GM23338 (cell line): Measurements from ENCODE around the gene SWT1. TPM values are rescaled to one million over a fixed set of nuclear protein-coding genes. Genes with fewer than 3 reads are reported as not detected.

ENCODE experiments used
- ATAC-seq: fragments of 200-7000 bp; cut with Tn5 transposase; 3 replicates; pipeline ENCODE4 v1.9.1; 2020
- DNase-seq: peaks from one replicate; pipeline ENCODE4 v3.0.0-alpha.2; 2015; ENCODE audit warnings: low spot score
- H2AFZ ChIP-seq: fragments of 200-600 bp; sonication (generic); 2 replicates; pipeline ENCODE4 v1.8.0; 2016; ENCODE audit warnings: antibody characterized with exemption, mild to moderate bottlenecking, moderate library complexity
- H3F3A ChIP-seq: fragments of 200-600 bp; sonication (generic); replicated peaks from 2 replicates; pipeline ENCODE4 v1.8.0; 2017; ENCODE audit warnings: antibody characterized with exemption, mixed run types, low read depth
- H3K27ac ChIP-seq: fragments of 200-600 bp; sonication (generic); 2 replicates; pipeline ENCODE4 v1.6.1; 2016; ENCODE audit warnings: low read depth
- H3K27me3 ChIP-seq: fragments of 200-600 bp; sonication (generic); 2 replicates; pipeline ENCODE4 v1.8.0; 2016; ENCODE audit warnings: mild to moderate bottlenecking, mixed run types, moderate library complexity; ENCODE audit not compliant: insufficient read depth
- H3K36me3 ChIP-seq: fragments of 200-600 bp; sonication (generic); 2 replicates; pipeline ENCODE4 v1.8.0; 2016; ENCODE audit warnings: mild to moderate bottlenecking; ENCODE audit not compliant: insufficient read depth
- H3K4me1 ChIP-seq: fragments of 200-600 bp; sonication (generic); 2 replicates; pipeline ENCODE4 v1.8.0; 2016; ENCODE audit warnings: mild to moderate bottlenecking, moderate library complexity; ENCODE audit not compliant: insufficient read depth
- H3K4me2 ChIP-seq: fragments of 200-600 bp; sonication (generic); 2 replicates; pipeline ENCODE4 v1.7.1; 2017; ENCODE audit warnings: mixed run types
- H3K4me3 ChIP-seq: fragments of 200-600 bp; sonication (generic); 2 replicates; pipeline ENCODE4 v1.6.1; 2016; ENCODE audit warnings: mixed run types
- H3K79me2 ChIP-seq: fragments of 200-600 bp; sonication (generic); replicated peaks from 2 replicates; pipeline ENCODE4 v1.8.0; 2017; ENCODE audit warnings: mild to moderate bottlenecking; ENCODE audit not compliant: insufficient read depth
- H3K9me2 ChIP-seq: fragments of 200-600 bp; sonication (generic); 2 replicates; pipeline ENCODE4 v1.8.0; 2017; ENCODE audit not compliant: insufficient read depth
- H4K20me1 ChIP-seq: fragments of 200-600 bp; sonication (generic); replicated peaks from 2 replicates; pipeline ENCODE4 v1.8.0; 2017; ENCODE audit warnings: mild to moderate bottlenecking; ENCODE audit not compliant: insufficient read depth
- H3K27ac Mint-ChIP-seq: 2 replicates; pipeline ENCODE4 v1.8.0; 2020; ENCODE audit warnings: inconsistent platforms, mild to moderate bottlenecking, moderate library complexity, mixed read lengths
- H3K27me3 Mint-ChIP-seq: 3 replicates; pipeline ENCODE4 v1.8.0; 2022; ENCODE audit warnings: low read depth, mild to moderate bottlenecking, moderate library complexity, mixed read lengths, inconsistent platforms; ENCODE audit not compliant: insufficient read depth, poor library complexity
- H3K36me3 Mint-ChIP-seq: 3 replicates; pipeline ENCODE4 v1.8.0; 2021; ENCODE audit warnings: low read depth, mild to moderate bottlenecking, inconsistent platforms, moderate library complexity, mixed read lengths
- H3K4me1 Mint-ChIP-seq: 3 replicates; pipeline ENCODE4 v1.8.0; 2020; ENCODE audit warnings: mild to moderate bottlenecking, inconsistent platforms, mixed read lengths
- H3K4me3 Mint-ChIP-seq: 3 replicates; pipeline ENCODE4 v1.8.0; 2021; ENCODE audit warnings: moderate library complexity, mild to moderate bottlenecking, inconsistent platforms, mixed read lengths
- H3K9me3 Mint-ChIP-seq: 3 replicates; pipeline ENCODE4 v1.8.0; 2020; ENCODE audit warnings: moderate library complexity, mild to moderate bottlenecking, inconsistent platforms, mixed read lengths
- EZH2phosphoT487 ChIP-seq: fragments of 200-600 bp; sonication (generic); IDR thresholded peaks from one replicate; pipeline ENCODE4 v1.8.1; 2018; ENCODE audit warnings: antibody characterized with exemption; ENCODE audit not compliant: unreplicated experiment
- NANOG ChIP-seq: IDR thresholded peaks from 2 replicates; pipeline ENCODE4 v1.6.1; 2016; ENCODE audit warnings: antibody characterized with exemption, borderline replicate concordance
- POLR2AphosphoS5 ChIP-seq: IDR thresholded peaks from 2 replicates; pipeline ENCODE4 v1.6.1; 2016; ENCODE audit warnings: antibody characterized with exemption, low read depth
- polyA plus RNA-seq: library from polyadenylated mRNA; unstranded; fragments of >200 nt; fragmentation: Nextera tagmentation; extraction: Ambion mirVana; gene quantifications from 2 replicates; pipeline ENCODE4 v1.2.1, GENCODE V29; 2016
- total RNA-seq: library from RNA; depleted of rRNA; stranded (reverse); fragments of >200 nt; shearing (Covaris generic); gene quantifications from 2 replicates; pipeline ENCODE4 v1.2.3, GENCODE V29; 2014
- TF ChIP-seq, protein P1 (sequence below), 2 experiments: fragments of 200-600 bp in 1 of 2; sonication (generic) in 1 of 2; conservative IDR thresholded peaks; 2 replicates each; pipeline versions ENCODE4 v1.5.1 to v1.6.1; 2016 to 2017; ENCODE audit warnings: antibody characterized with exemption in 2 of 2, low read depth in 2 of 2, mild to moderate bottlenecking in 2 of 2, moderate library complexity in 1 of 2
- TF ChIP-seq, protein P2 (sequence below): fragments of 250-450 bp; sonication (Bioruptor Pico); IDR thresholded peaks from 2 replicates; pipeline ENCODE4 v1.5.0; 2020; ENCODE audit warnings: mild to moderate bottlenecking, moderate library complexity
- TF ChIP-seq, protein P3 (sequence below): IDR thresholded peaks from one replicate; pipeline ENCODE4 v1.6.1; 2018; ENCODE audit warnings: antibody characterized with exemption; ENCODE audit not compliant: unreplicated experiment

Gene SWT1
- total and polyA plus RNA-seq, 2 experiments from 2014 or later: 3.6 to 5.7 TPM

DNA sequence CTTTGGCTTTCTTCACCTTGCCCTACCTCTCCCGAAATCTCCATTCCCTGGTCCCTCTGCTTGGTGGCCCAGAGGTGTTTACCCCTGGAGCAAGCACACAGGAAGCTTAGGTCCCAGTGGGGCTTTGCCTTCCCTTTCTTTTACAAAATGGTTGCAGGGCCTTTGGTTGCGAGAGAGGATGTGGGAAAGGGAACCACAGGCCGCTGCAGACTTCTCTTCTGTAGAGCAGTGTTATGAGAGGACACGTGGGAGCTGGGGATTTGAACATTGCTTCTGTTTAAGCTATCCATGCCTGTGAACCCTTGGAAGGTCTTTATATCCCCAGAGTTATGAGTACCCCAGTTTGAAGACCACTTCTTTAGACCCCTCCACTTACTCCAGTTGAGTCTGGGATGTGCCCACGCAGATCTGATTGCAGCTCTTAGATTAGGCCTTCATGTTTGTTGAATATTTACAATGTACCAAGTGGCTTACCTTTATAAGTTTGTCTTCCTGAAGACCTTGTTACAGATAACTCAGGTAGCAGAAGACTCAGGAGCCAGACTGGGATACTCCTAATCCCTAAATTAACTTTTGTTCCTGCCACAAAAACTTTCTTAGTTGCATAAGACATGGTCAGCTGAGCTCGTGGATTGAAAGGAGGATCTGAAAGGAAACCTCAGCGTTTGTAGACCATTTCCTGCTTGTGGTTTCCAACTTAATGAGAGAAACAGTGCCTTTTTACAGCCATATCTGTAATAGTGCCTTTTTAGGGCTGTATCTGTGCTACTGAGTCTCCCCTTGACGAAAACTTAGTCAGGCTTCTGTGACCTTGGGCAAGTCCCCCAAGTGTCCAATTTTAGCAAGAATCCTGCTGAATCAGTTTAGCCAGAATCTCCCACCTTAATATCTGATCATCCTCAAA, 182.0 kb downstream of the SWT1 start:
- Mint-ChIP-seq H3K9me3 (no peaks in the 10 kb centered on the region), H3K27ac (no peak overlapping the region; the same call in 1 of the 2 replicates), H3K4me3 (no peak overlapping the region), H3K27me3 (no peaks in the 10 kb centered on the region), H3K4me1 (peaks cover 15% of the 10 kb centered on the region; the same call in 2 of the 3 replicates), H3K36me3 (no peaks in the 10 kb centered on the region)
- no peak for ATAC-seq
- no peaks in the 10 kb centered on the region for H3K79me2 ChIP-seq
- H3K36me3 ChIP-seq: no peaks in the 10 kb centered on the region
- TF ChIP-seq, protein P1, sequence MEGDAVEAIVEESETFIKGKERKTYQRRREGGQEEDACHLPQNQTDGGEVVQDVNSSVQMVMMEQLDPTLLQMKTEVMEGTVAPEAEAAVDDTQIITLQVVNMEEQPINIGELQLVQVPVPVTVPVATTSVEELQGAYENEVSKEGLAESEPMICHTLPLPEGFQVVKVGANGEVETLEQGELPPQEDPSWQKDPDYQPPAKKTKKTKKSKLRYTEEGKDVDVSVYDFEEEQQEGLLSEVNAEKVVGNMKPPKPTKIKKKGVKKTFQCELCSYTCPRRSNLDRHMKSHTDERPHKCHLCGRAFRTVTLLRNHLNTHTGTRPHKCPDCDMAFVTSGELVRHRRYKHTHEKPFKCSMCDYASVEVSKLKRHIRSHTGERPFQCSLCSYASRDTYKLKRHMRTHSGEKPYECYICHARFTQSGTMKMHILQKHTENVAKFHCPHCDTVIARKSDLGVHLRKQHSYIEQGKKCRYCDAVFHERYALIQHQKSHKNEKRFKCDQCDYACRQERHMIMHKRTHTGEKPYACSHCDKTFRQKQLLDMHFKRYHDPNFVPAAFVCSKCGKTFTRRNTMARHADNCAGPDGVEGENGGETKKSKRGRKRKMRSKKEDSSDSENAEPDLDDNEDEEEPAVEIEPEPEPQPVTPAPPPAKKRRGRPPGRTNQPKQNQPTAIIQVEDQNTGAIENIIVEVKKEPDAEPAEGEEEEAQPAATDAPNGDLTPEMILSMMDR (conservative IDR thresholded peaks at IDR 0.05; ENCODE audit: low read depth in 2 of 2): no peak
- TF ChIP-seq POLR2AphosphoS5 (no peak), EZH2phosphoT487 (no peak)
- H3K27ac ChIP-seq: no peak overlapping the region
- no peak overlapping the region for H3K4me3 ChIP-seq
- no peak overlapping the region for H3K4me2 ChIP-seq
- H3K4me1 ChIP-seq: no peaks in the 10 kb centered on the region
- no peaks in the 10 kb centered on the region for H3F3A ChIP-seq
- H3K27me3 ChIP-seq: no peaks in the 10 kb centered on the region
- DNase-seq: peak; percentile 21
- H4K20me1 ChIP-seq: no peaks in the 10 kb centered on the region
- peaks cover 9% of the 10 kb centered on the region for H3K9me2 ChIP-seq
- H2AFZ ChIP-seq: no peak overlapping the region

DNA sequence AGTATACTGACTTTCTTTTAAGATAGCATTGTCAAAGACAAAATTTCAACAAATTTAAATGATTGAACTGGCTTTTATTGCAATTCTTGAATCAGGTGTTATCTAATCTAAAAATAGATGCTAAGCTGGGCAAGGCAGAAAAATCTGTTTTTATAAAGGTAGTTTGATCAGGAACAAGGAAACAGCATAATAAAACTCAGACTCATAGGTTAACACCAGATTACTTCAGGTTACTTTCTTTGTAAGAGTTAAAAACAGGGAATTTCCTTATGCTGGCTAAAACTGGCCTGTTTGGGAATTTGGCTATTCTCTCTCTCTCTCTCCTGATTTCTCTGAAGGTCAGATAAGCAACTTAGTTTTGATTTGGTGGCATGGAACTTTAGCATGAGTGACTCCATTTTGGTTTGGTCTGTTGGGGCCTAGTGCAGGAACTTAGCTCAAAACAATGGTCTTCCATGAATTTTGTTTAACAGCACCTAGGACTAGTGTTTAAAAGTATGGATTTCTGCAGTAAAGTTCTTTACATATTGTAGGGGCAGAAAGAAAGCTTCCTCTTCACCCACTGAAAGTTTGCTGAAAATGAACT, 184.3 kb downstream of the SWT1 start:
- H3K4me2 ChIP-seq: no peak overlapping the region
- H3K36me3 Mint-ChIP-seq: no peaks in the 10 kb centered on the region
- no peak for ATAC-seq
- no peaks in the 10 kb centered on the region for H3K36me3 ChIP-seq
- H3K27me3 ChIP-seq: no peaks in the 10 kb centered on the region
- H3K27ac Mint-ChIP-seq: no peak overlapping the region
- H3K27me3 Mint-ChIP-seq: peaks cover 2% of the 10 kb centered on the region
- no peak overlapping the region for H2AFZ ChIP-seq
- no peak overlapping the region for H3K4me3 Mint-ChIP-seq
- no peak for DNase-seq
- H3K9me3 Mint-ChIP-seq: no peaks in the 10 kb centered on the region
- H3K9me2 ChIP-seq: peaks cover 9% of the 10 kb centered on the region
- peaks cover 25% of the 10 kb centered on the region for H3K4me1 Mint-ChIP-seq
- no peaks in the 10 kb centered on the region for H3F3A ChIP-seq
- H3K4me3 ChIP-seq: no peak overlapping the region
- H3K79me2 ChIP-seq: no peaks in the 10 kb centered on the region
- no peaks in the 10 kb centered on the region for H4K20me1 ChIP-seq
- no peaks in the 10 kb centered on the region for H3K4me1 ChIP-seq
- no peak overlapping the region for H3K27ac ChIP-seq
- TF ChIP-seq, protein P2, sequence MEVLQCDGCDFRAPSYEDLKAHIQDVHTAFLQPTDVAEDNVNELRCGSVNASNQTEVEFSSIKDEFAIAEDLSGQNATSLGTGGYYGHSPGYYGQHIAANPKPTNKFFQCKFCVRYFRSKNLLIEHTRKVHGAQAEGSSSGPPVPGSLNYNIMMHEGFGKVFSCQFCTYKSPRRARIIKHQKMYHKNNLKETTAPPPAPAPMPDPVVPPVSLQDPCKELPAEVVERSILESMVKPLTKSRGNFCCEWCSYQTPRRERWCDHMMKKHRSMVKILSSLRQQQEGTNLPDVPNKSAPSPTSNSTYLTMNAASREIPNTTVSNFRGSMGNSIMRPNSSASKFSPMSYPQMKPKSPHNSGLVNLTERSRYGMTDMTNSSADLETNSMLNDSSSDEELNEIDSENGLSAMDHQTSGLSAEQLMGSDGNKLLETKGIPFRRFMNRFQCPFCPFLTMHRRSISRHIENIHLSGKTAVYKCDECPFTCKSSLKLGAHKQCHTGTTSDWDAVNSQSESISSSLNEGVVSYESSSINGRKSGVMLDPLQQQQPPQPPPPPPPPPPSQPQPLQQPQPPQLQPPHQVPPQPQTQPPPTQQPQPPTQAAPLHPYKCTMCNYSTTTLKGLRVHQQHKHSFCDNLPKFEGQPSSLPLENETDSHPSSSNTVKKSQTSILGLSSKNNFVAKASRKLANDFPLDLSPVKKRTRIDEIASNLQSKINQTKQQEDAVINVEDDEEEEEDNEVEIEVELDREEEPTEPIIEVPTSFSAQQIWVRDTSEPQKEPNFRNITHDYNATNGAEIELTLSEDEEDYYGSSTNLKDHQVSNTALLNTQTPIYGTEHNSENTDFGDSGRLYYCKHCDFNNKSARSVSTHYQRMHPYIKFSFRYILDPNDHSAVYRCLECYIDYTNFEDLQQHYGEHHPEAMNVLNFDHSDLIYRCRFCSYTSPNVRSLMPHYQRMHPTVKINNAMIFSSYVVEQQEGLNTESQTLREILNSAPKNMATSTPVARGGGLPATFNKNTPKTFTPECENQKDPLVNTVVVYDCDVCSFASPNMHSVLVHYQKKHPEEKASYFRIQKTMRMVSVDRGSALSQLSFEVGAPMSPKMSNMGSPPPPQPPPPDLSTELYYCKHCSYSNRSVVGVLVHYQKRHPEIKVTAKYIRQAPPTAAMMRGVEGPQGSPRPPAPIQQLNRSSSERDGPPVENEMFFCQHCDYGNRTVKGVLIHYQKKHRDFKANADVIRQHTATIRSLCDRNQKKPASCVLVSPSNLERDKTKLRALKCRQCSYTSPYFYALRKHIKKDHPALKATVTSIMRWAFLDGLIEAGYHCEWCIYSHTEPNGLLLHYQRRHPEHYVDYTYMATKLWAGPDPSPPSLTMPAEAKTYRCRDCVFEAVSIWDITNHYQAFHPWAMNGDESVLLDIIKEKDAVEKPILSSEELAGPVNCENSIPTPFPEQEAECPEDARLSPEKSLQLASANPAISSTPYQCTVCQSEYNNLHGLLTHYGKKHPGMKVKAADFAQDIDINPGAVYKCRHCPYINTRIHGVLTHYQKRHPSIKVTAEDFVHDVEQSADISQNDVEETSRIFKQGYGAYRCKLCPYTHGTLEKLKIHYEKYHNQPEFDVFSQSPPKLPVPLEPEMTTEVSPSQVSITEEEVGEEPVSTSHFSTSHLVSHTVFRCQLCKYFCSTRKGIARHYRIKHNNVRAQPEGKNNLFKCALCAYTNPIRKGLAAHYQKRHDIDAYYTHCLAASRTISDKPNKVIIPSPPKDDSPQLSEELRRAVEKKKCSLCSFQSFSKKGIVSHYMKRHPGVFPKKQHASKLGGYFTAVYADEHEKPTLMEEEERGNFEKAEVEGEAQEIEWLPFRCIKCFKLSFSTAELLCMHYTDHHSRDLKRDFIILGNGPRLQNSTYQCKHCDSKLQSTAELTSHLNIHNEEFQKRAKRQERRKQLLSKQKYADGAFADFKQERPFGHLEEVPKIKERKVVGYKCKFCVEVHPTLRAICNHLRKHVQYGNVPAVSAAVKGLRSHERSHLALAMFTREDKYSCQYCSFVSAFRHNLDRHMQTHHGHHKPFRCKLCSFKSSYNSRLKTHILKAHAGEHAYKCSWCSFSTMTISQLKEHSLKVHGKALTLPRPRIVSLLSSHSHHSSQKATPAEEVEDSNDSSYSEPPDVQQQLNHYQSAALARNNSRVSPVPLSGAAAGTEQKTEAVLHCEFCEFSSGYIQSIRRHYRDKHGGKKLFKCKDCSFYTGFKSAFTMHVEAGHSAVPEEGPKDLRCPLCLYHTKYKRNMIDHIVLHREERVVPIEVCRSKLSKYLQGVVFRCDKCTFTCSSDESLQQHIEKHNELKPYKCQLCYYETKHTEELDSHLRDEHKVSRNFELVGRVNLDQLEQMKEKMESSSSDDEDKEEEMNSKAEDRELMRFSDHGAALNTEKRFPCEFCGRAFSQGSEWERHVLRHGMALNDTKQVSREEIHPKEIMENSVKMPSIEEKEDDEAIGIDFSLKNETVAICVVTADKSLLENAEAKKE (CRISPR knock-in tag): no peak
- TF ChIP-seq NANOG: no peak
- TF ChIP-seq, protein P3, sequence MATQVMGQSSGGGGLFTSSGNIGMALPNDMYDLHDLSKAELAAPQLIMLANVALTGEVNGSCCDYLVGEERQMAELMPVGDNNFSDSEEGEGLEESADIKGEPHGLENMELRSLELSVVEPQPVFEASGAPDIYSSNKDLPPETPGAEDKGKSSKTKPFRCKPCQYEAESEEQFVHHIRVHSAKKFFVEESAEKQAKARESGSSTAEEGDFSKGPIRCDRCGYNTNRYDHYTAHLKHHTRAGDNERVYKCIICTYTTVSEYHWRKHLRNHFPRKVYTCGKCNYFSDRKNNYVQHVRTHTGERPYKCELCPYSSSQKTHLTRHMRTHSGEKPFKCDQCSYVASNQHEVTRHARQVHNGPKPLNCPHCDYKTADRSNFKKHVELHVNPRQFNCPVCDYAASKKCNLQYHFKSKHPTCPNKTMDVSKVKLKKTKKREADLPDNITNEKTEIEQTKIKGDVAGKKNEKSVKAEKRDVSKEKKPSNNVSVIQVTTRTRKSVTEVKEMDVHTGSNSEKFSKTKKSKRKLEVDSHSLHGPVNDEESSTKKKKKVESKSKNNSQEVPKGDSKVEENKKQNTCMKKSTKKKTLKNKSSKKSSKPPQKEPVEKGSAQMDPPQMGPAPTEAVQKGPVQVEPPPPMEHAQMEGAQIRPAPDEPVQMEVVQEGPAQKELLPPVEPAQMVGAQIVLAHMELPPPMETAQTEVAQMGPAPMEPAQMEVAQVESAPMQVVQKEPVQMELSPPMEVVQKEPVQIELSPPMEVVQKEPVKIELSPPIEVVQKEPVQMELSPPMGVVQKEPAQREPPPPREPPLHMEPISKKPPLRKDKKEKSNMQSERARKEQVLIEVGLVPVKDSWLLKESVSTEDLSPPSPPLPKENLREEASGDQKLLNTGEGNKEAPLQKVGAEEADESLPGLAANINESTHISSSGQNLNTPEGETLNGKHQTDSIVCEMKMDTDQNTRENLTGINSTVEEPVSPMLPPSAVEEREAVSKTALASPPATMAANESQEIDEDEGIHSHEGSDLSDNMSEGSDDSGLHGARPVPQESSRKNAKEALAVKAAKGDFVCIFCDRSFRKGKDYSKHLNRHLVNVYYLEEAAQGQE: no peak
